Body of pancreas (tissue), 4 donors: ENCODE measurements around the gene SOCS6. TPM values are rescaled to one million over a fixed set of nuclear protein-coding genes. Genes with fewer than 3 reads are reported as not detected.
A peak's percentile ranks its signal among the peaks of the same experiment; 100 is the strongest.

Experiments used
- ATAC-seq: fragments of 150-250 bp; one replicate; pipeline ENCODE4 v1.9.1; 2016
- DNase-seq, 4 donors: peaks; one replicate each; pipeline ENCODE4 v3.0.0-alpha.2; 2019
- H3K27ac ChIP-seq, 4 donors: fragments of 200-600 bp; sonication (generic); 1 replicate in 3 of 4; 2 replicates in 1 of 4; pipeline versions ENCODE4 v1.5.1 to v1.6.1; 2016 to 2019; ENCODE audit warnings: mild to moderate bottlenecking in 1 of 4, mixed read lengths in 1 of 4, moderate library complexity in 1 of 4
- H3K27me3 ChIP-seq, 2 donors: fragments of 200-600 bp; sonication (generic); one replicate each; pipeline ENCODE4 v1.6.0; 2016; ENCODE audit warnings: mild to moderate bottlenecking in 1 of 2
- H3K36me3 ChIP-seq, 2 donors: fragments of 200-600 bp; sonication (generic); replicated peaks in 1 of 2; 2 replicates each; pipeline ENCODE4 v1.5.1; 2016; ENCODE audit warnings: low read depth in 2 of 2; ENCODE audit not compliant: insufficient read depth in 1 of 2
- H3K4me1 ChIP-seq: fragments of 200-600 bp; sonication (generic); one replicate; pipeline ENCODE4 v1.6.0; 2016
- H3K4me3 ChIP-seq, 2 donors: fragments of 200-600 bp; sonication (generic); 1 replicate in 1 of 2; 2 replicates in 1 of 2; pipeline ENCODE4 v1.5.1; 2016 to 2019
- H3K9me3 ChIP-seq, 3 donors: fragments of 200-600 bp; sonication (generic); 1 replicate in 2 of 3; 2 replicates in 1 of 3; pipeline ENCODE4 v1.5.1; 2016
- CTCF ChIP-seq, 7 experiments: fragments of 450-650 bp in 4 of 7; fragments of 200-600 bp in 3 of 7; sonication (generic) in 3 of 7; IDR thresholded peaks; one replicate each; pipeline ENCODE4 v1.5.1; 2016 to 2019; ENCODE audit warnings: antibody characterized with exemption in 7 of 7
- POLR2A ChIP-seq, 3 donors: fragments of 450-650 bp; IDR thresholded peaks; one replicate each; pipeline ENCODE4 v1.6.1; 2016; ENCODE audit warnings: antibody characterized with exemption in 3 of 3, mild to moderate bottlenecking in 2 of 3
- WGBS, 2 donors: methylation state at CpG; one replicate each; pipeline ENCODE4 v1.1.5; 2017; 5-methylcytosine and 5-hydroxymethylcytosine counted together
- intact Hi-C: fragments of 100-400 bp; cut with DNase I; formaldehyde crosslinking; loops from one replicate; pipeline ENCODE4 v1.15.1; 2023
- total RNA-seq, 2 donors: library from RNA; depleted of rRNA; stranded (reverse); fragments of >200 nt; gene quantifications; one replicate each; pipeline ENCODE4 v1.1.0, GENCODE V29; 2016

SOCS6 gene
- total RNA-seq, 2 donors from 2014 or later: 7.3 to 17.9 TPM

GRCh38 chr18:70372450-70373041 is 83.7 kb downstream of the SOCS6 start:
- Histone ChIP-seq H3K4me1 (peaks cover 16% of the 10 kb centered on the region), H3K27ac (no peak overlapping the region), H3K36me3 (no peaks in the 10 kb centered on the region), H3K27me3 (no peaks in the 10 kb centered on the region), H3K4me3 (no peak overlapping the region), H3K9me3 (no peaks in the 10 kb centered on the region)
- intact Hi-C loops: no loop called here
- DNase-seq: no peak
- WGBS, 2 donors: 76 to 89% methylated on average over 2 of the region's 2 CpGs
- no peak for TF ChIP-seq POLR2A (IDR thresholded peaks at IDR 0.05)
- TF ChIP-seq CTCF (IDR thresholded peaks at IDR 0.05): no peak
- no peak for ATAC-seq

GRCh38 chr18:70373042-70373519 is 84.2 kb downstream of the SOCS6 start:
- H3K27ac ChIP-seq: no peak overlapping the region

GRCh38 chr18:70374154-70374553 is 85.3 kb downstream of the SOCS6 start:
- 91 to 96% methylated on average over 2 of the region's 2 CpGs for WGBS, 2 donors
- Histone ChIP-seq H3K9me3 (no peaks in the 10 kb centered on the region), H3K4me1 (peaks cover 24% of the 10 kb centered on the region), H3K36me3 (no peaks in the 10 kb centered on the region), H3K27me3 (no peaks in the 10 kb centered on the region), H3K4me3 (no peak overlapping the region), H3K27ac (no peak overlapping the region)
- intact Hi-C loops: no loop called here
- TF ChIP-seq POLR2A (IDR thresholded peaks at IDR 0.05) (no peak), CTCF (IDR thresholded peaks at IDR 0.05) (no peak)
- DNase-seq (no peak), ATAC-seq (no peak)

More at GRCh38 chr18:70373042-70373519, 84.2 kb downstream of the SOCS6 start:
- no peak for DNase-seq
- no peak for ATAC-seq
- TF ChIP-seq POLR2A (IDR thresholded peaks at IDR 0.05) (no peak), CTCF (IDR thresholded peaks at IDR 0.05) (no peak)
- Histone ChIP-seq H3K27me3 (no peaks in the 10 kb centered on the region), H3K9me3 (no peaks in the 10 kb centered on the region), H3K36me3 (no peaks in the 10 kb centered on the region), H3K4me1 (peaks cover 22% of the 10 kb centered on the region), H3K4me3 (no peak overlapping the region)
- 57 to 59% methylated on average over 5 of the region's 5 CpGs for WGBS, 2 donors
- intact Hi-C loops: no loop called here

- Histone ChIP-seq H3K4me1 (peaks cover 34% of the 10 kb centered on the region), H3K9me3 (no peaks in the 10 kb centered on the region), H3K27ac (peak overlapping the region in 3 of 4 donors; percentile 69 to 82 (median 70)), H3K36me3 (no peaks in the 10 kb centered on the region), H3K4me3 (no peak overlapping the region), H3K27me3 (no peaks in the 10 kb centered on the region)
- ATAC-seq: no peak
- 71 to 74% methylated on average over 15 of the region's 15 CpGs for WGBS, 2 donors
- no peak for DNase-seq
- intact Hi-C loops: no loop called here
- TF ChIP-seq POLR2A (IDR thresholded peaks at IDR 0.05): no peak
- no peak for TF ChIP-seq CTCF (IDR thresholded peaks at IDR 0.05)
Observed at GRCh38 chr18:70376137-70376913, 87.5 kb downstream of the SOCS6 start.
